ENCODE results near the gene AJAP1. TPM values are rescaled to one million over a fixed set of nuclear protein-coding genes. Genes with fewer than 3 reads are reported as not detected.

The AJAP1 gene
- total RNA-seq, 1 donor from 2014 or later: 3.5 TPM

- Mint-ChIP-seq H3K36me3 (ENCODE audit: unreplicated experiment) (no peaks in the 10 kb centered on the region), H3K27me3 (ENCODE audit: unreplicated experiment) (peaks cover 9% of the 10 kb centered on the region), H3K27ac (ENCODE audit: unreplicated experiment) (no peak overlapping the region), H3K4me1 (ENCODE audit: low read depth, unreplicated experiment) (no peaks in the 10 kb centered on the region), H3K4me3 (ENCODE audit: unreplicated experiment) (no peak overlapping the region), H3K9me3 (ENCODE audit: unreplicated experiment) (peaks cover 15% of the 10 kb centered on the region)
- no peak for TF ChIP-seq CTCF (IDR thresholded peaks at IDR 0.05; ENCODE audit: partially characterized antibody, unreplicated experiment)
- no peak for DNase-seq
Measured at GRCh38 chr1:4696161-4696745, 41.8 kb downstream of the AJAP1 start.

- no peak for DNase-seq
- Mint-ChIP-seq H3K4me1 (ENCODE audit: low read depth, unreplicated experiment) (no peaks in the 10 kb centered on the region), H3K36me3 (ENCODE audit: unreplicated experiment) (peaks cover under 1% of the 10 kb centered on the region), H3K27me3 (ENCODE audit: unreplicated experiment) (peaks cover 9% of the 10 kb centered on the region), H3K27ac (ENCODE audit: unreplicated experiment) (no peak overlapping the region), H3K9me3 (ENCODE audit: unreplicated experiment) (peaks cover 18% of the 10 kb centered on the region), H3K4me3 (ENCODE audit: unreplicated experiment) (no peak overlapping the region)
- no peak for TF ChIP-seq CTCF (IDR thresholded peaks at IDR 0.05; ENCODE audit: partially characterized antibody, unreplicated experiment)
Measured at GRCh38 chr1:4696753-4697152, 42.3 kb downstream of the AJAP1 start.

GRCh38 chr1:4697801-4698200, 43.4 kb downstream of the AJAP1 start:
- H3K27ac Mint-ChIP-seq (ENCODE audit: unreplicated experiment): no peak overlapping the region
- peaks cover 9% of the 10 kb centered on the region for H3K27me3 Mint-ChIP-seq (ENCODE audit: unreplicated experiment)
- no peak overlapping the region for H3K4me3 Mint-ChIP-seq (ENCODE audit: unreplicated experiment)
- DNase-seq: no peak
- H3K36me3 Mint-ChIP-seq (ENCODE audit: unreplicated experiment): peaks cover 4% of the 10 kb centered on the region
- no peaks in the 10 kb centered on the region for H3K4me1 Mint-ChIP-seq (ENCODE audit: low read depth, unreplicated experiment)
- TF ChIP-seq CTCF (IDR thresholded peaks at IDR 0.05; ENCODE audit: partially characterized antibody, unreplicated experiment): no peak
- H3K9me3 Mint-ChIP-seq (ENCODE audit: unreplicated experiment): peaks cover 20% of the 10 kb centered on the region

- no peak for DNase-seq
- Mint-ChIP-seq H3K9me3 (ENCODE audit: unreplicated experiment) (peaks cover 25% of the 10 kb centered on the region), H3K36me3 (ENCODE audit: unreplicated experiment) (peaks cover 4% of the 10 kb centered on the region), H3K27ac (ENCODE audit: unreplicated experiment) (no peak overlapping the region), H3K27me3 (ENCODE audit: unreplicated experiment) (peaks cover 9% of the 10 kb centered on the region), H3K4me1 (ENCODE audit: low read depth, unreplicated experiment) (no peaks in the 10 kb centered on the region), H3K4me3 (ENCODE audit: unreplicated experiment) (no peak overlapping the region)
- no peak for TF ChIP-seq CTCF (IDR thresholded peaks at IDR 0.05; ENCODE audit: partially characterized antibody, unreplicated experiment)
Measured at GRCh38 chr1:4698911-4699310, 44.5 kb downstream of the AJAP1 start.

- H3K4me3 Mint-ChIP-seq (ENCODE audit: unreplicated experiment): no peak overlapping the region
- TF ChIP-seq CTCF (IDR thresholded peaks at IDR 0.05; ENCODE audit: partially characterized antibody, unreplicated experiment): no peak
- no peak for DNase-seq
- peaks cover 4% of the 10 kb centered on the region for H3K36me3 Mint-ChIP-seq (ENCODE audit: unreplicated experiment)
- no peak overlapping the region for H3K27ac Mint-ChIP-seq (ENCODE audit: unreplicated experiment)
- peaks cover 6% of the 10 kb centered on the region for H3K27me3 Mint-ChIP-seq (ENCODE audit: unreplicated experiment)
- no peaks in the 10 kb centered on the region for H3K4me1 Mint-ChIP-seq (ENCODE audit: low read depth, unreplicated experiment)
- H3K9me3 Mint-ChIP-seq (ENCODE audit: unreplicated experiment): peaks cover 22% of the 10 kb centered on the region
Measured at GRCh38 chr1:4699376-4700301, 45.2 kb downstream of the AJAP1 start.

Data from glutamatergic neuron (in vitro differentiated cells).